ENCODE results near the gene RGS4. TPM values are rescaled to one million over a fixed set of nuclear protein-coding genes. Genes with fewer than 3 reads are reported as not detected.

The RGS4 gene
- total RNA-seq, 1 experiment from 2014 or later: not detected

GRCh38 chr1:163090321-163090945, 21.3 kb downstream of the RGS4 start:
- Mint-ChIP-seq H3K4me1 (peaks cover 4 to 5% of the 10 kb centered on the region in 2 experiments; a peak in 2 of 4 replicates), H3K9me3 (peaks cover 0 to 2% of the 10 kb centered on the region in 2 experiments; a peak in 2 of 5 replicates)

More at GRCh38 chr1:163090321-163090945, 21.3 kb downstream of the RGS4 start:
- no peak overlapping the region for H3K18ac ChIP-seq (ENCODE audit: insufficient read length, low read depth, low read length)
- no peaks in the 10 kb centered on the region for H3K27me3 ChIP-seq (ENCODE audit: insufficient read depth, low read length)
- H3K79me1 ChIP-seq (ENCODE audit: insufficient read depth, low read depth, low read length, poor library complexity, severe bottlenecking): no peaks in the 10 kb centered on the region
- H3K4me1 ChIP-seq (ENCODE audit: insufficient read depth, low read length): no peaks in the 10 kb centered on the region; the same call in 1 of the 2 replicates
- H4K91ac ChIP-seq (ENCODE audit: insufficient read length, low read depth, low read length): no peak overlapping the region
- no peaks in the 10 kb centered on the region for H3K79me2 ChIP-seq (ENCODE audit: insufficient read depth, low read length)
- no peaks in the 10 kb centered on the region for H3K23me2 ChIP-seq (ENCODE audit: insufficient read length, low read depth, low read length, poor library complexity, severe bottlenecking)
- Mint-ChIP-seq H3K27ac (no peak overlapping the region), H3K27me3 (ENCODE audit: low read depth) (no peaks in the 10 kb centered on the region), H3K4me3 (no peak overlapping the region), H3K36me3 (ENCODE audit: insufficient read depth in 1 of 3, low read depth in 3 of 3) (no peaks in the 10 kb centered on the region)
- no peak overlapping the region for H2BK12ac ChIP-seq (ENCODE audit: insufficient read length, low read depth, low read length)
- no peak overlapping the region for H2AK5ac ChIP-seq (ENCODE audit: insufficient read length, low read length)
- H3K14ac ChIP-seq (ENCODE audit: insufficient read depth, low read length): no peak overlapping the region
- H3K56ac ChIP-seq (ENCODE audit: insufficient read length, low read depth, low read length): no peak overlapping the region
- no peak overlapping the region for H2BK5ac ChIP-seq (ENCODE audit: insufficient read length, low read length)
- H3T11ph ChIP-seq (ENCODE audit: low read length): no peak overlapping the region
- H4K8ac ChIP-seq (replicated peaks; ENCODE audit: insufficient read length, low read depth, low read length): no peak overlapping the region
- H3K4ac ChIP-seq (ENCODE audit: low read depth, low read length): no peak overlapping the region
- H3K9ac ChIP-seq (ENCODE audit: extremely low read depth, insufficient read length, low read length): no peak overlapping the region
- H3K4me2 ChIP-seq (ENCODE audit: insufficient read depth, insufficient read length, low read length): no peak overlapping the region
- no peak for DNase-seq
- no CpG with 5 or more reads among the region's 3 CpGs for WGBS (ENCODE audit: extremely low coverage, insufficient read length, low lambda C conversion rate)
- no peak overlapping the region for H3K23ac ChIP-seq (ENCODE audit: insufficient read length, low read depth, low read length)
- H2BK120ac ChIP-seq (ENCODE audit: low read depth, low read length, poor library complexity, severe bottlenecking): no peak overlapping the region
- no peak overlapping the region for H3K27ac ChIP-seq (ENCODE audit: insufficient read length, low read depth, low read length)
- H2AFZ ChIP-seq (ENCODE audit: low read length): no peak overlapping the region
- H4K20me1 ChIP-seq (ENCODE audit: control insufficient read depth, insufficient read depth, insufficient read length): no peaks in the 10 kb centered on the region
- H3K9me3 ChIP-seq (ENCODE audit: control insufficient read depth, low read depth, low read length): no peaks in the 10 kb centered on the region
- no peak overlapping the region for H2BK20ac ChIP-seq (ENCODE audit: low read depth, low read length, poor library complexity, severe bottlenecking)
- H2BK15ac ChIP-seq (ENCODE audit: low read depth, low read length): no peak overlapping the region
- no peak for TF ChIP-seq CTCF (conservative IDR thresholded peaks at IDR 0.05)
- H4K5ac ChIP-seq (ENCODE audit: insufficient read length, low read depth, low read length): no peak overlapping the region
